NCI-H748 treated with DMSO at 0.1 percent for 48 hours (cell line): Measurements from ENCODE around the gene TESMIN.
A peak's percentile ranks its signal among the peaks of the same experiment; 100 is the strongest.

ENCODE experiments used
- DNase-seq: peaks from one replicate; lab custom pipeline; 2025; lab: John Stamatoyannopoulos, UW

The TESMIN gene, protein sequence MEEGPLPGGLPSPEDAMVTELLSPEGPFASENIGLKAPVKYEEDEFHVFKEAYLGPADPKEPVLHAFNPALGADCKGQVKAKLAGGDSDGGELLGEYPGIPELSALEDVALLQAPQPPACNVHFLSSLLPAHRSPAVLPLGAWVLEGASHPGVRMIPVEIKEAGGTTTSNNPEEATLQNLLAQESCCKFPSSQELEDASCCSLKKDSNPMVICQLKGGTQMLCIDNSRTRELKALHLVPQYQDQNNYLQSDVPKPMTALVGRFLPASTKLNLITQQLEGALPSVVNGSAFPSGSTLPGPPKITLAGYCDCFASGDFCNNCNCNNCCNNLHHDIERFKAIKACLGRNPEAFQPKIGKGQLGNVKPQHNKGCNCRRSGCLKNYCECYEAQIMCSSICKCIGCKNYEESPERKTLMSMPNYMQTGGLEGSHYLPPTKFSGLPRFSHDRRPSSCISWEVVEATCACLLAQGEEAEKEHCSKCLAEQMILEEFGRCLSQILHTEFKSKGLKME

DNA sequence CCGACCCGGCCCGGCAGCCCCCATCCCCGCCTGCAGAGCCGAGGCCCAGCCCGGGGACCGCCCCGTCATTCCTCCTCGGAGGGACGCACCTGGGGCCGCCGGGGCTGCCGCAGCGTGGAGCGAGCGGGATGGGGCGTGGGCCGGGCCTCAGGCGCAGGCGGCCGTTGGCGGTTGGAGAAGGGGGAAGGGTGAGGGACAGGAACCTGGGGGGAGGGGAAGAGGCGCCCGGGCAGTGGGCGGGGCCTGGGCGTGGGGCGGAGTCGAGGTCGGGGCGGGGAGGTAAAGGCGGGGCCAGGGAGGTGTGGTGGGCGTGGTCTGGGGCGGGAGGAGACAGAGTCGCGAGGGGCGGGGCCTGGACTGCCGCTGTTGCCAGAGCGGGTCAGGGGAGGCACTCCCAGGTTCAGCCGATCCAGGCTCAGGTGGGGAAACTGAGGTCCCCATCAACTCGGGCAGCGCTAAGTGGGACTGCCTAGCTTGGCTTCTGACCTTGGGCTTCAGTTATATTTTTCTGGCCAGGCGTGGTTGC is at the start of gene TESMIN:
Gene TESMIN, minus strand, starts transcription at position 190 of the 526 bp plus-strand sequence. CDS start 860 bp downstream, outside the sequence.
- peak; percentile 73 for DNase-seq

DNA sequence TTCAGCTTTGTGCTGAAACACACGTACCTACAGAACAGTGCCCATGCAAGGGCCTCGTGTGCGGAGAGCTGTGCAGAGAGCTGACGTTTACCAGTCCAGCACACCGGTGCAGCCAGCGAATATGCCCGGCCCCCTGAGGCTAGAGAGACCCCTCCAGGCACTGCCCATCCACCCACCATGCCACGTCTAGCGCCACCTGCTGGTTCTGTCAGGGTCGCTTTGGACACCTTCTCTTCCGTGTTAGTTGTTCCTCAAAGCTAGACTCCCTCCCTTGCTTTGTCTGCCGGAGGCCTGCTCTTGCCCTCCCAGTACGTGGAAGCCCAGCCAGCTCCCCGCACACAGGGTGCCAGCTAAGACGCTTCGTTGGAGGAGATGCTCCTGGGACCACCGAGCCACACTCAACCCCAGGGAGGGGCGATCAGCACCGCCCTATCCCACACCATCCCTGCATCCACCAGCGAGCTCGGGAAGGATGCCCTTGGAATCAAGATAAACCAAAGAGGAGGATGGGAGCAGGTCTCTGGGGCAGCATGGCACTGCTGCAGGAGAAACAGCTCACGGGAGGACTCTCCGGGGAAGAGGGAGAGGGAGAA is 47.0 kb upstream of the TESMIN start:
- DNase-seq, result no peak

DNA sequence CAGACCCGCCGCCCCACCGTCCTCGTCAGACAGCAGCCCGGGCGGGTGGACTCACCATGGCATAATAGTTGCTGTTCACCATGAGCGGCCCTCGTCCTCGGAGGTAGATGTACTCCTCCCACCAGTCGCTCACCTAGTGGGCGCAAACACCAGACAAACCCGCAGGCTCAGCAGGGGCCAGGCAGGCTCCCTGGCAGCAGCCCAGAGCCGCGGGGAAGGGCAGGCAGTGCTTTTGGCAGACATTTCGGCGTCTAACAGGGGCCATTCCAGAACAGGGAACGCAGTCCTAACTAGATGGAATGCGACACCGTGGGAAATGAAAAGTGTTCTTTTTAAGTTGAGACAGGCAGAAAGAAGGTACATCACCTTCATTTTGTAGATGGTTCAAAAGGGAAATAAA is 45.5 kb upstream of the TESMIN start:
- DNase-seq, result no peak

DNA sequence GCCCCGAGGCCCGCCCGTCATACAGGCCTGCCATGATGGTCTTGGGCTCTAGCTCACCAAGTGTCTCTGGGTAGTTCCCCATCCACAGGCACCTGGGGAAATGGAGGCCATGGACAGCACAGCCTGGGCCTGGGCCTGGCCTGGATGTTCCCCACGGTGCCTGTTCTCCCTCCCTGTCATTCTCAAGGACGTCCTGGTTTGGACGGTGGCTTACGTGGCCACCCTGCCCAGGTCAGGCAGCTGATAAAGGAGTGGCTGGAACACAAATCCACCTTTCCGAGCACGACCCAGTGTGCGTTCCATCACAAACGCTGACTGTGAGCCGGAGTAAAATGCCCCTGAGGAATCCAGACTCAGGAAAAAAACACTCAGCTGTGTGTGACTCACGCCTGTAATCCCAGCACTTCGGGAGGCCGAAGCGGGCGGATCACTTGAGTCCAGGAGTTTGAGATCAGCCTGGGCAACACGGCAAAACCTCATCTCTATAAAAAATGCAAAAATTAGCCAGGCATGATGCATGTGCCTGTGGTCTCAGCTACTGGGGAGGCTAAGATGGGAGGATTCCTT is 41.2 kb upstream of the TESMIN start:
- no peak for DNase-seq

DNA sequence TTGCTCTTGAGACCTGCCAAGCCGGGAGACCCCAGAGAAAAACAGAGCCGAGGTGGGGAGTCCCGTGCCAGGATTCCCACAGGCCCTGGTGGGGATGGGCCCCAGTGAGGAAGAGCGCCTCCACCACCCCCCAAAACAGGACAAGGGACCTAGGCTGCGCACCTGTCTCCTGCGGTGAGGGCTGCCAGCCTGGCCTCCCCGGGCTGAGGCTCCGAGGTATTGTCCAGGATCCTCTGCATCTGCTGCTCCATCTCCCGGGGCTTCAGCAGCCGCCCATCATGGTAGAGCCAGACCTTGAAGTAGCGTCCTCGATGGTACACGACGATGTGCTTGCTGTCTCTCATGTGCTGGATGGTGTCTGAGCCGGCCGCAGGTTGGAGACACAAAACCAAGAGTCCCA is 33.3 kb upstream of the TESMIN start:
- DNase-seq, result no peak

DNA sequence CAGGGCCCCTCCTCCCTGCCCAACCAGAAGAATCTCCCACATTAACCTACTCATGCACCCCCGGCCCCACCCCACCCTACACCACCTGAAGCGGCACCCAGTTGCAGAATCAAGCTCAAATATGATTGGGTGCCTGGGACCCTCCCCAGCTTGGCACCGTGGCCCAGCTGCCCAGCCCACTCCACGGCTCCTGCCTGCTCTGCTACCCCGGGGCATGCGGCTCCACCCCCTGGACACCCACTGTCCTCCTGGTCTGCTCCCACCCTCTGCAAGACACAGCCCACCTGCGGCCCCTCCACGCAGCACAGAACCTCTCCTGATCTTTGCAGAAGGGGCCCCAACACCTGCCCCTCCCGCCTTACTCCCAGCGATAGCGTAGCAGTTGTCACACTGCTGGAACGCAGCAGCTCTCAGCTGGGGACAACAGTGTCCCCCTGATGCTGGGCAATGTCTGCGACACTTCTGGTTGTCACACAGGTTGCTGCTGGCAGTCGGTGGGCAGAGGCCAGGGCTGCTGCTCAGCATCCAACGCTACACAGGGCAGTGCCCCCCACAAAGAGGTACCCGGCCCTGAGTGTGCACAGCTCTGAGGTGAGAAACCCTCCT is 32.0 kb upstream of the TESMIN start:
- no peak for DNase-seq

DNA sequence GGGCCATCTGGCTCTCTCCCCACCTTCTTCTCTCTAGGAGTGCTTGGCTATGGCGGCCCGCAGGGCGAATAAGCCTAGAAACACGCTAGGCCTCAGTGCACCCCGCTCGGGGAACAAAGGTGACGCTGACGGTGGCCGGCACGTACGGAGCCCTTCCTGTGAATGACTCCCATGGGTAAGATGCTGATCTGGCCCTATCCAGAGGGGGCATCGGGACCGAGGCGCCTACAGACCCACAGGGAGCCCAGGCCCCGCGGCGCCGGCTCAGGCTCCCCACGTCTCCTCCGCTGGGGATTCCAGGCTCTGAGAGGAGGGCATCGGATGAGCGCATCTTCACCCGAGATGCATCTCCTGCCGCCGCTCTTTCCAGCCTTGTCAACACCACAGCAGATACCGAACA is 31.4 kb upstream of the TESMIN start:
- no peak for DNase-seq

DNA sequence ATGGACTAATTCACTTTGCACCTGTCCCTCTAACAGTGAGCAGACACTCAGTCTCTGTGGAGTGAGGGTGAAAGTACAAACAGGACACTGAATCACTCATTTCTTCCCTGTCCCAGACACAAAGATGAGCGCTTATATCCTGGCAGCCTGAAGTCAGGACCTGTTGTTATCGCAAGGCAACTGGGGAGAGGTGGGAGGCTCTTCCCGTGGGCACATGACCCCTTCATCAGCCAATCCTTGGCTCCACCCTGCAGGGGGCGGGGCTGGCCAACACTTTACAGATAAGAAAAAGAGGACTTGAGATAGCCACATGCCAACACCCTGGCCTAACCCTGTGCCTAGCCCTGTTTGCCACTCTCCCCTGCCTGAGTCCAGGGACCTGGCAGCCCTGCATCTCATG is 29.5 kb upstream of the TESMIN start:
- DNase-seq, result no peak

DNA sequence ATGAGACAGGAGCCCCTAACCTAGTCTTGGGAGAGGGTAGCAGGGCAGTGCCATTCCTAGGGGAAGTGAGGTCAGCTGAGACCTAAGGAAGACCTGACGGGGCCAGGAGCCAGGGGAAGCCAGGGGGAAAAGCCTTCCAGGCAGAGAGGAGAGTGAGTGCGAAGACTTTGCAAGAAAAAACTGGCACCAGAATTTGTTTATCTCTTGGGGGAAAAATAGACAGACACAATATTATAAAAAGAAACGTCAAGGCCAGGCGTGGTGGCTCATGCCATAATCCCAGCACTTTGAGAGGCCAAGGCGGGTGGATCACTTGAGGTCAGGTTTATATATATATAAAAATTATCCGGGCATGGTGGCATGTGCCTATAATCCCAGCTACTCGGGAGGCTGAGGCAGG is 26.9 kb upstream of the TESMIN start:
- DNase-seq, result no peak

DNA sequence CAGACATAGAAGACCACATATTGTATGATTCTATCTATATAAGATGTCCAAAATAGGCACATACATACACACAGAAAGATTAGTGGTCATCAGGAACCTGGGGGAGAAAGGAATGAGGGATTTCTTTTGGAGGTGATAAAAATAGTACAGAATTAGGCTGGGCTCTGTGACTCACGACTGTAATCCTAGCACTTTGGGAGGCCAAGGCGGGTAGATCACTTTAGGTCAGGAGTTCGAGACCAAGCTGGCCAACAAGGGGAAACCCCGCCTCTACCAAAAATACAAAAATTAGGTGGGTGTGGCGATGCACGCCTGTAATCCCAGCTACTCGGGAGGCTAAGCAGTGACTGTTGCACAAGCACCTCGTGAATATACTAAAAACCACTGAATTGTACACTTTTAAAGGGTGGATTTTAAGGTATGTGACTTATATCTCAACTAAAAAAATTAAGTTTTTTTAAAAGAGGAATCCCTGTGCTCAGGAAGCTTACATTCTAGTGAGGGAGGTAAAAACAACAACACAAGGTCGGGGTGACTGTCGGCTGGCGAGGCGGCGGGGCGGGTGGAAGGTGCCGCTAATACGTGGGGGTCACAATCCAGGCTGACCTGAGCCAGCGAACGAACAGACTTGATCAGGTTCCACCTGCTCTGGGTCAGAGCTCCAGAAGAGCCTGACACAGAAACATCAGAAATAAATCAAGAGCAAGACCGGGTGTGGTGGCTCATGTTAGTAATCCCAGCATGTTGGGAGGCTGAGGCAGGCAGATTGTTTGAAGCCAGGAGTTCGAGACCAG is 25.3 kb upstream of the TESMIN start:
- DNase-seq, result no peak

DNA sequence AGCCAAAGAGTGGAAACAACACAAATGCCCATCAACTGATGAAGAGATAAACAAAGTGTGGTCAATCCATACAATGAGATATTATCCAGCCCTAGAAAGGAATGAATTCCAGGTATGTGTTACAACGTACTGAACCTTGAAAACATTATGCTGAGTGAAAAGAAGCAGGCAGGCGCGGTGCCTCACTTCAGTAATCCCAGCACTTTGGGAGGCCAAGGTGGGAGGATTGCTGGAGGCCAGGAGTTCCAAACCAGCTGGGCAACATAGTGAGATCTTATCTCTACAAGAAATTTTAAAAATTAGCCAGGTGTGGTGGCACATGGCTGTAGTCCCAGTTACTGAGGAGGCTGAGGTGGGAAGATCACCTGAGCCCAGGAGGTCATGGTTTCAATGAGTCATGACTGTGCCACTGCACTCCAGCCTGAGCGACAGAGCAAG is 24.6 kb upstream of the TESMIN start:
- no peak for DNase-seq

DNA sequence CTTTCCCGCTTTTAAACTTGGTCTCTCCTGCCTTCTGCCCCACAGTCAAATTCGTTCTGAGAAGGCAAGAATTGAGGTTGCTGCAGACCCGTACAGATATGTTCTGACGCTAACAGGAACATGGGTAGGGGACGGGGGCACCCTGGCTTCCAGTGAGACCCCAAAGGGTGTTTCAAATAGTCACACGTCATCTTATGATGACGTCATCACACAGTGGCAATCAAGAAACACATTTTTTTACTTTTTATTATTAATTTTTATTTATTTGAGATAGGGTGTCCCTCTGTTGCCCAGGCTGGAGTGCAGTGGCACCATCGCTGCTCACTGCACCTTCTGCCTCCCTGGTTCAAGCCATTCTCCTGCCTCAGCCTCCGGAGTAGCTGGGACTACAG is 22.9 kb upstream of the TESMIN start:
- DNase-seq, result no peak

DNA sequence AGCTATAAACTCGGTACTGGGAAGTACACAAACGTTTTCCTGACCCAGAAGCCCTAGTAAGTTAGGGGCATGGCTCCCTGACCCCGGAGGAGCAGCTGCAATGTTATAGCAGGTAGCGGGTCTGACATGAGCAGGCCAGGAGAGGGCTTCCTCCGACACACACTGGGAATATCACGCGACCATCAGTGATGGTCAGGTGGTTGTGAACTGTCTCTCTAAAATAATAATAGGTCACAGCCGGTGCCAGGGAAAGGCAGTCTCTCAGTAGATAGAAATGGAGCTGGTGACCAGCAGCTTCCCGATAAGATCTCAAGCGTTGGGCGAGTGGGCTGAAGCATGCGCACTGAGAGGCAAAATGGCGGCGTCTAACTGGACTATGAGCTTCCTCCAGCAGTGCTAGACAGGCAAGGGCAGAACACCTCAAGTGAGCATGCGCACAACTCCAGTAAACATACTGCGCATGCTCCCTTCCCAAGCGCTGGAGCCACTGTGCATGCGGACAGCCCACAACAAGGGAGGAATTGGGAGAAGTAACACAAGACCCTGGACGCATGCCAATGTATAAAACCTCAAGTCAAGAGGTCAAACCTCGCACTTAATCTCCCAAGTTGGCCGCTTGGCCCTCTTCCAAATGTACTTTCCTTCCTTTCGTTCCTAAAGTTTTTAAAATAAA is 22.3 kb upstream of the TESMIN start:
- DNase-seq, result no peak

DNA sequence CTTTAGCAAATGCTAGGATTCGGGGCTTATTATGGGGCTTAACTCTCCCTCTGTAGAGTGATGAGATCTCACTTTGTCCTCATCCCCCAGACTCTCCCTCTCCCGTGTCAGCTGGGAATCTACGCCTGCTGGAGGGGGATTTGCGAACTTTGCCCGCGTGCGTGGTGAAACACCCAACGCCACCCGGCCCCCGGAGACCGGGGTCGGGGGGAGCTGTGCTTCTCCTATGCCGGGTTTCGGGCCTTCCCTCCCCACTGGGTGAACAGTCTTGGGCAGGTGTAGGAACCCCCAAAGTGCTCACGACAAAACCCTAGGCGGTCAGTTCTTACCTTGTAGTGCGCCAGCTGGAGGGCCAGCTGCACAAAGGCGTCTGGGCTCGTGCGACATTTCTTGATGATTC is 21.6 kb upstream of the TESMIN start:
- no peak for DNase-seq

DNA sequence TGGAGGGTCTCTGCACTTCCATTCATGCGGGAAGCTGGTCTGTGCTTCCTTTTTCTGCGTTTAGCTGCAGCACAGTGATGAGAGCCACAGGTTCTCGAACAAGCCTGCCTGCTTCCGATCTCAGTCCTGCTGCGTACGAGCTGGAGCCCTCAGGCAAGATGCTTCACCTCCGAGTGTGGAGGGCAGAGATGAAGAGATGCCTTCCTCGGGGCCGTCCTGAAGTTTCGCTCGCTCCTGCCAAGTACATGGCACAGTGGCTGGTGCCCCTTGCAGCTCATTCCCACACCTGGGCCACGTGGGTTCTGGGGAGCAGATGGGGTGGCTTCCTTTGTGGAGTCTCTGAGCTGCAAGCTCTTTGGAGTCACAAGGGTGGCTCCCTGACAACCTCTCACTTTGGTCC is 19.5 kb upstream of the TESMIN start:
- no peak for DNase-seq

DNA sequence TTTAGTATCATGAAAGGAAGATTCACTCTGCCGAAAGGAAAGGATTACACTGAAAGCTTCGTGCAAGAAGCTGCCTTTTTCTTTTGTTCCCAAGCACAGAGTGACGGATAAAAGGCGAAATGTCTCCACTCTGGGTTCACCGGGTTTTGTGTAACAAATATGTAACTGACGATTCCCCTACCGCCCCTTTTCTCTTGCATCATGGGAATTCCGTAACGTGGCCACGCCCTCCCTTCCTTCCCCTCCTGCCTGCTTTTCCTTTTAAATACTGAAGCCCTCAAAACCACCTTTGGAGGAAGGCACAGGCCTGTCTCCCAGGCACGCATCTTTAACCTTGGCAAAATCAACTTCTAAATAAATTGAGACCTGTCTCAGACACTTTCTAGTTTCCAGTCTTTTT is 16.4 kb upstream of the TESMIN start:
- no peak for DNase-seq

DNA sequence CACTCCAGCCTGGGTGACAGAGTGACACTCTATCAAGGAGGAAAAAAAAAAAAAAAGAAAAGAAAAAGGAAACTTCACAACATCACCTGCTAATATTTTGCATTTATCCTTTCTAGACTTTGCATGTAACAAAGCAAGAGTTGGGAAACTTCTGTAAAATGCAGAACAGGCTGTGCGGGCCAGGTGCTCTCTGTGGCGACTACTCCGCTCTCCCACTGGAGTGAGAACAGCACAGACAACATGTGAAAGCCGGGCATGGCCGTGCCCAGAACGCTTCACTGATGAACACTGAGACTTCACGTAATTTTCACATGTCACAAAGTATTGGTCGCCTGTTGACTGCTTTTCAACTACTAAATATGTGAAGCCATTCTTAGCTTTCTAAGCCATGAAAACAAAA is 15.5 kb upstream of the TESMIN start:
- DNase-seq, result no peak

DNA sequence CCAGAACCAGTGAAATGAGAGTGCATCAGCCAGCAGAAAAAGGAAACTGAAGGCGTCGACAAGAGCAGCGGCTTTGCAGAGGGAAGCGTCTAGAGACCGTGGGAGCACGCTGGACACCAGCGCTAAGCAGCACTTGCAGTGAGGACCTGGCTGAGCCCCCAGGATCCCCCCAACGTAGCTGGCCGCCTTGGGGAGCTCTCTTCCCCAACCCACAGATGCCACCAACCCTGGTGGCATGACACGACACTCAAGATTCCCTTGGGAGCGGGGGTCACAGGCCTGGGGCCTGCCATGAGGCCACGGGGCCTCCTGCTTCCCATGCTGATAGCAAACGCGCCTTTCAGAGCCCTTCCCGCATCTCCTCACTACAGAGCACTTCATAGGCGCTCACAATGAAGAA is 13.4 kb upstream of the TESMIN start:
- no peak for DNase-seq

DNA sequence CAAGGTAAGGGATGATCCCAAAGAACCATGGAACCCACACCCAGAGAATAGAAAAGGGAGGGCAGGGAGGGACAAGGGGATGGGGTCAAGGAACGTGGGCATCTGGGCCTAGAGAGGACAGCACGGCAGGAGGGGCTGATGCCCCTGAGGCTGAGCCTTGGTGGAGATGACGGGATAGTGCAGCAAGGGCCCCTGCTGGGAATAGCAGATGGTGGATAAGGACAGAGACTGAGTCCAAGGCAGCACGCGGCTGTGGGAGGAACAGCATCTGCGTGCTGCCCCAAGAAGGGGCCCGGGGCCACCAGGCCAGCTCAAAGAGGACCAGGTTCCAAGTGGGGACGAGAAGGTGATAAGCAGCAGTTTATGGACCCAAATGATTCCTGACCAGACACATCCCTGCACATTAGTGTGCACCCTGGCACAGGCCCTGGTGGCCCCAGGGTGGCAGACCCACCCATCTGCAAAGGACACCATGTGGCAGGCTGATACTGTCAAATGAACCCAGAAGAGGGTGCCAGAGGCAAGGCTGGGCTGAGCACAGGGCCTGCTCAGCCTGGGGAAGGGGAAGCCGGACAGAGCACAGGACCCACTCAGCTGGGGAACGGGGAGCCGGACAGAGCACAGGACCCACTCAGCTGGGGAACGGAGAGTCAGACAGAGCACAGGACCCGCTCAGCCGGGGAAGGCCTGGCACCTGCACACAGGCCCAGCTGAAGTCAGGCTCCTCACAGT is 12.8 kb upstream of the TESMIN start:
- no peak for DNase-seq

DNA sequence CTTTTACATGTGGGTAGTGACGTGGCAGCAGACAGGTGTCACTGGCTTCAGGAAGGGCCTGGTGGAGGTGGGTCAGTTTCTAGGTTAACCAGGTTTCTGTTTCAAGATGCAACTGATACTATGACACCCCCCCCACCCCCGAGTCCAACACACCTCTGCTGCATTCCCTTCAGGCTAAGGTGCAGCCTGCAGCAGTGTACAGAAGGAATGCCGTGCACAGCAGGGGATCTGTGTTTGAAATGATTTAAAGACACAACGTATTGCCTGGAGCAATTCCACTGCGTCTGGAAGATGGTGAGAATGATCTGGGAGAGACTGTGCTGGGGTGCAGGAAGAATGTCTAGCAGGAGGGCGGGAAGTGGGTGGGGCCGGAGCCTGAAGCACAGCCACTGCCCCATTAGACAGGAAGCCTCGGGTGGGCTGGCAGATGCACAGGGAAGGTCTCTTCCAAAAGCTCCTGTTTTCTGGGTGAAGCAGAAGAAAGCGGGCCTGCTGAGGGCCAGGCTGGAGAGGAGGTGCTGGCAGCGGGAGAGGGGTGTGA is 11.9 kb upstream of the TESMIN start:
- no peak for DNase-seq
